ENCODE data around the gene CHRM1. TPM values are rescaled to one million over a fixed set of nuclear protein-coding genes. Genes with fewer than 3 reads are reported as not detected.

The CHRM1 gene
- polyA plus RNA-seq, 2 donors = 0.01 TPM; not detected in 1

DNA sequence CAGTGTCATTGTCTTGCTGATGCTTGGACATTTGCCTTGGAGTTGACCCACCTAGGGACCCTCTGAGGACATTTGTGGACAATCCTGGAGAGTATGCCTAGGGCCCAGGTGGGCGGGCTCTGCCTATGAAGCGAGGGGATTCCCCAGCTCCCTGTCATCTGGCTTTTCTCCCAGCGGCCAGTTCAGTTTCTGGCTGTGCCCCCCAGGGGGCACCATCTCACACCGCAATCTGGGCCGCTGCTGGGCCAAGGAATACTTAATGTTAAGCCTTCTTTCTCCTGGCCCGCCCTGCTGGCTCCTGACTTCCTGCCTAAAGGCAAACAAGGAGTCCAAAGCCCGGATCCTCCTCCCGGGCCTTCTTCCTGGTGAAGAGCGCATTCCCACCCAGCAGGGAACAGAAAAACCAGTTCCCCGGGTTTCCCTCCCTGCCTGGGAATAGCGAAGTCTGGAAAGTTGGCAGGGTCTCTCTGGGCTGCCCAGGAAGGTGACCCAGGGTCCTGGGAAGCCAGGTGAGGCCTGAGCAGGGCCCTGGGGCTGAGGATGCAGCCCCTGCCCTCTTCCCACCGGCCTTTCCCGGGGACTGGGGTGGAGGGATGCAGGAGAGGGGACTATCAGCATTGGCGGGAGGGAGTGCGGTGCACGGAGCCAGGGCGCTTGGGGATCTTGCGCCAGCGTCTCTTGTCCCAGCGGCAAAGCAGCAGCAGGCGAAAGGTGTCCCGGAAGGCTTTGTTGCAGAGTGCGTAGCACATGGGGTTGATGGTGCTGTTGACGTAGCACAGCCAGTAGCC is 11.9 kb downstream of the CHRM1 start:
- 39 to 49% methylated on average over 24 of the region's 24 CpGs for WGBS, 2 donors
- Histone ChIP-seq H3K9me3 (ENCODE audit: control insufficient read depth in 2 of 2, insufficient read depth in 1 of 2, low read depth in 1 of 2, low read length in 1 of 2) (no peaks in the 10 kb centered on the region), H3K4me3 (ENCODE audit: low read depth in 1 of 2, low read length in 2 of 2) (no peak overlapping the region), H3K27ac (ENCODE audit: low read depth in 2 of 2, low read length in 1 of 2) (peak overlapping the region in 1 of 2 donors; percentile 47), H3K27me3 (ENCODE audit: control insufficient read depth in 1 of 2, insufficient read depth in 2 of 2, low read length in 2 of 2) (no peaks in the 10 kb centered on the region), H3K36me3 (ENCODE audit: control insufficient read depth in 2 of 2, insufficient read depth in 2 of 2, low read length in 1 of 2) (no peaks in the 10 kb centered on the region), H3K4me1 (ENCODE audit: control insufficient read depth in 2 of 2, insufficient read depth in 2 of 2, low read length in 1 of 2) (peaks cover 0 to 7% of the 10 kb centered on the region in 2 donors)

DNA sequence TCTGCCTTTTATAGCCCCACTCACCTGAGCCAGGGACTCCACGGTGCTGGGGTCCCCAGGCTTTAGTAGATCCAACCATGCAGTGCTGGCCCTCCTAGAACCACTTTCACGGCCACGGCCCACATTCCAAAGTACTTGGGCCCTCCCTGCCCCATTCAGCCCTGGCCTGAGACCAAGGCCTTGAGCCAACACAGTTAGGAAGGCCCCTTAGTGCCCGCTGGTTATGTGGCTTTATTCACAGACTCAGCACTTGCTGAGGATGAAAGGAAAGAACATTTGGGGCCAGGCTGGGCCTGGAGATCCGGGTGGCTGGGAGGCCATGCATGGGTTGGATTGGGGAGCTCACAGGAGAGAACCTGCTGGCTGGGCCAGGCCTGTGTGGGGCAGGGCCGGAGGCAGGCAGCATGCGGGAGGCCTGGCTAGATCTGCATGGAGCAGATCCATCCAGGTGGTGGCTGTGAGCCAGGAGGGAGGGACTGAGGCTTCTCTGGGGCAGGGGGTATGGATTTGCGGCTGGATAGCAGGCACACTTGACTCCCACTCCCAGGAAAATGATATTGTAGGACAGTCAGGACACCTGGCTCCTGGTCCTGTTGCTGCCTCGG is 12.6 kb downstream of the CHRM1 start:
- no peaks in the 10 kb centered on the region for H3K36me3 ChIP-seq (ENCODE audit: control insufficient read depth in 2 of 2, insufficient read depth in 2 of 2, low read length in 1 of 2)
- WGBS, 2 donors = 39 to 44% methylated on average over 9 of the region's 9 CpGs
- H3K27ac ChIP-seq (ENCODE audit: low read depth in 2 of 2, low read length in 1 of 2) = no peak overlapping the region
- H3K9me3 ChIP-seq (ENCODE audit: control insufficient read depth in 2 of 2, insufficient read depth in 1 of 2, low read depth in 1 of 2, low read length in 1 of 2) = no peaks in the 10 kb centered on the region
- no peak overlapping the region for H3K4me3 ChIP-seq (ENCODE audit: low read depth in 1 of 2, low read length in 2 of 2)
- H3K27me3 ChIP-seq (ENCODE audit: control insufficient read depth in 1 of 2, insufficient read depth in 2 of 2, low read length in 2 of 2) = no peaks in the 10 kb centered on the region
- peaks cover 0 to 7% of the 10 kb centered on the region in 2 donors for H3K4me1 ChIP-seq (ENCODE audit: control insufficient read depth in 2 of 2, insufficient read depth in 2 of 2, low read length in 1 of 2)

DNA sequence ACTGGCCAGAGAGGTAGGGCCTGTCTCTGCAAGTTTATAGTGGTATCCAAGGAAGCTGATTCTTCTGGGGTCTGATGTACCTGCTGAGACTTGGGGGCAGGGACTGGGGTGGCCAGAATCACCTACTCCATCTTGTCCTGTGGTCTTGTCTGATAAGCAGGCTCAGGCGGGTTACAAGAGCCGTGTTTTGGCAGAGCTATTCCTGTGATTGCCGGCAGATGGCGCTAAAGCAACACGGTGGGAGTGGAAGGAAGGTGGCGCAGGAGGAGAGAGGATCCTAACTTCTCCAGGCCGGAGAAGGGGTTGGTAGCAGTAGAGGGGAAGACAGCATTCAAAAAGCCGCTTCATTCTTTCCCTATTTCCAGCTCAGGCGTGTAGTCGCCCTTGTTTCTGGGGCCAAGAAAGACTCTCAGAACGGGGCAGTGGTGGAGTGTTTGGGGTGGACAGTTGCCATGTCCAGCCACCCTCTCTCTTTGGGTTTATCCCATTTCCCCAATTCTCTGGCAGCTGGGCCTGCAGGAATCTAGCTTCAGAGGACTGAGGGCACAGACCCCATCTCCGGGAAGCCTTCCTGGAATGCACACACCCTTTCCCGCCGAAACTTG is 15.1 kb downstream of the CHRM1 start:
- Histone ChIP-seq H3K9me3 (ENCODE audit: control insufficient read depth in 2 of 2, insufficient read depth in 1 of 2, low read depth in 1 of 2, low read length in 1 of 2) (no peaks in the 10 kb centered on the region), H3K36me3 (ENCODE audit: control insufficient read depth in 2 of 2, insufficient read depth in 2 of 2, low read length in 1 of 2) (no peaks in the 10 kb centered on the region), H3K27ac (ENCODE audit: low read depth in 2 of 2, low read length in 1 of 2) (no peak overlapping the region), H3K4me1 (ENCODE audit: control insufficient read depth in 2 of 2, insufficient read depth in 2 of 2, low read length in 1 of 2) (peaks cover 0 to 7% of the 10 kb centered on the region in 2 donors), H3K4me3 (ENCODE audit: low read depth in 1 of 2, low read length in 2 of 2) (no peak overlapping the region), H3K27me3 (ENCODE audit: control insufficient read depth in 1 of 2, insufficient read depth in 2 of 2, low read length in 2 of 2) (no peaks in the 10 kb centered on the region)
- 18 to 19% methylated on average over 13 to 14 of the region's 14 CpGs for WGBS, 2 donors

DNA sequence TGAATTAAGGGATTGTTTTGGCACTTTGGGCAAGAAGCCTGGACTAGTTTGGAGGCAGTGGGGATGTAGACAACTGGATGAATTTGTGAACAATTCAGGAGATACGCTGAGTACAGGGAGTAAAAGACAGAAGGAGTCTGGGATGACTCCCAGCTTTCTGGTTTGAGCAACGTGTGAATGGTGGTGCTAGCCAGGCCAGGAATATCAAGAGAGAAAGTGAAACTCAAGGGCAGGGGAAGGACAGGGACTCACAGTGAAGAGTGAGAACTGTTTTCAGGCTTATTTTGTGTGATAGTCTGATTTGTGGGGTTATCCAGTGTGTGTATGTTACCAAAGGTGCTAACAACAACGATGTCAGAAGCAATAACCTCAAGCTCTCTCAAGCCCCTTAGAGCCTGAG is 15.9 kb downstream of the CHRM1 start:
- H3K27ac ChIP-seq (ENCODE audit: low read depth in 2 of 2, low read length in 1 of 2) = no peak overlapping the region
- no peaks in the 10 kb centered on the region for H3K27me3 ChIP-seq (ENCODE audit: control insufficient read depth in 1 of 2, insufficient read depth in 2 of 2, low read length in 2 of 2)
- H3K4me3 ChIP-seq (ENCODE audit: low read depth in 1 of 2, low read length in 2 of 2) = no peak overlapping the region
- H3K36me3 ChIP-seq (ENCODE audit: control insufficient read depth in 2 of 2, insufficient read depth in 2 of 2, low read length in 1 of 2) = no peaks in the 10 kb centered on the region
- peaks cover 0 to 7% of the 10 kb centered on the region in 2 donors for H3K4me1 ChIP-seq (ENCODE audit: control insufficient read depth in 2 of 2, insufficient read depth in 2 of 2, low read length in 1 of 2)
- H3K9me3 ChIP-seq (ENCODE audit: control insufficient read depth in 2 of 2, insufficient read depth in 1 of 2, low read depth in 1 of 2, low read length in 1 of 2) = no peaks in the 10 kb centered on the region
- 18 to 27% methylated on average over 3 of the region's 3 CpGs for WGBS, 2 donors

DNA sequence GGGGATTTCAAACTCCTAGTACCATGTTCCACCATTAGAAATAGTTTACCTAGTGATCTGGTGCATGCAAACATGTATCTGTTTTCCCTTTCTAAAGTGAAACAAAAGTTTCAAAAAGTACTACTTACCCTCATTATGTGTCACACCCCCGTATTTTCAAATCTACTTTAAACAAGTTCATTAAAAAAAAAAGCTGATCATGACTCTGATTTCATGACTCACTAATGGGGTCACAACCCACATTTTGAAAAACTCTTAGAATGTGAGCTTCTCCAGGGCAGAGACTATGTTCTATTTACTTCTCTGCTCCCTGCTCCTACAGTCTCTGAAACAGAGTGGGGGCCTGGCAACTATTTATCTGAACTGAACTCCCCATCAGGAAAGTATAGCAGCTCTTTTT is 18.2 kb downstream of the CHRM1 start:
- Histone ChIP-seq H3K27ac (ENCODE audit: low read depth in 2 of 2, low read length in 1 of 2) (no peak overlapping the region), H3K9me3 (ENCODE audit: control insufficient read depth in 2 of 2, insufficient read depth in 1 of 2, low read depth in 1 of 2, low read length in 1 of 2) (no peaks in the 10 kb centered on the region), H3K4me1 (ENCODE audit: control insufficient read depth in 2 of 2, insufficient read depth in 2 of 2, low read length in 1 of 2) (no peaks in the 10 kb centered on the region), H3K36me3 (ENCODE audit: control insufficient read depth in 2 of 2, insufficient read depth in 2 of 2, low read length in 1 of 2) (no peaks in the 10 kb centered on the region), H3K4me3 (ENCODE audit: low read depth in 1 of 2, low read length in 2 of 2) (no peak overlapping the region), H3K27me3 (ENCODE audit: control insufficient read depth in 1 of 2, insufficient read depth in 2 of 2, low read length in 2 of 2) (no peaks in the 10 kb centered on the region)
- 18 to 29% methylated on average over 1 of the region's 1 CpG for WGBS, 2 donors

DNA sequence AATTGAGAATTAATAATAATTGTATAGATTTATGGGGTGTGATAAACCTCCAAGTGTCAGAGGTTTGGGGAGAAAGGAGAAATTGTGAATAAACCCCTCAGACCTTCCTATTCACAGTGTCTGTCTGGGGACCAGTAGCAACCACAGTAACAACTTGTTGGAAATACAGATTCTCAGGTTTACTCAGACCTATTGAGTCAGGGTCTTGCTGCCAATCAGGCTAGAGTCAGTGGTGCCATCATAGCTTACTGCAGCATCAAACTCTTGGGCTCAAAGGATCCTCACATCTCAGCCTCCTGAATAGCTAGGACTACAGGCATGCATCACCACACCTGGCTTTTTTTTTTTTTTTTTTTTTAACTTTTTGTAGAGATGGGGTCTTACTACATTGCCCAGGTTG is 23.1 kb downstream of the CHRM1 start:
- Histone ChIP-seq H3K27me3 (ENCODE audit: control insufficient read depth in 1 of 2, insufficient read depth in 2 of 2, low read length in 2 of 2) (no peaks in the 10 kb centered on the region), H3K4me1 (ENCODE audit: control insufficient read depth in 2 of 2, insufficient read depth in 2 of 2, low read length in 1 of 2) (no peaks in the 10 kb centered on the region), H3K4me3 (ENCODE audit: low read depth in 1 of 2, low read length in 2 of 2) (no peak overlapping the region), H3K36me3 (ENCODE audit: control insufficient read depth in 2 of 2, insufficient read depth in 2 of 2, low read length in 1 of 2) (no peaks in the 10 kb centered on the region), H3K27ac (ENCODE audit: low read depth in 2 of 2, low read length in 1 of 2) (no peak overlapping the region), H3K9me3 (ENCODE audit: control insufficient read depth in 2 of 2, insufficient read depth in 1 of 2, low read depth in 1 of 2, low read length in 1 of 2) (no peaks in the 10 kb centered on the region)

DNA sequence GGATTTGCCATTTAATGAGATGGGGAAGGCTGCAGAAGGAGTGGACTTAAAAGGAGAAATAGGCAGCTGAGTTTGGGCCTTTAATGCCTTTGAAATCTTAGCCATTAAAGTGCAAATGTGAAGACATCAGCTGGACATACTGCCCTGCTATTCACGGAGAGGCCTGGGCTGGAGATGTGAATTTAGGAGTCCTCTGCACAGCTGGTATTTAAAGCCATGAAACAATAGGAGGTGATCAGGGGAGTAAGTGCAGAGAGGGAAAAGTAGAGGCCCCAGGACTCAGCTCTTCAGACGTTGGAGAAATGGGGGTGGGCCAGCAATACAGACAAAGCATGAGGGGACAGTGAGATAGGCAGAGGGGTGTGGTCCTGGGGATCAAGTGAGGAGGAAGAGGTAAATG is 23.9 kb downstream of the CHRM1 start:
- Histone ChIP-seq H3K9me3 (ENCODE audit: control insufficient read depth in 2 of 2, insufficient read depth in 1 of 2, low read depth in 1 of 2, low read length in 1 of 2) (no peaks in the 10 kb centered on the region), H3K36me3 (ENCODE audit: control insufficient read depth in 2 of 2, insufficient read depth in 2 of 2, low read length in 1 of 2) (no peaks in the 10 kb centered on the region), H3K27ac (ENCODE audit: low read depth in 2 of 2, low read length in 1 of 2) (no peak overlapping the region), H3K4me1 (ENCODE audit: control insufficient read depth in 2 of 2, insufficient read depth in 2 of 2, low read length in 1 of 2) (no peaks in the 10 kb centered on the region), H3K4me3 (ENCODE audit: low read depth in 1 of 2, low read length in 2 of 2) (no peak overlapping the region), H3K27me3 (ENCODE audit: control insufficient read depth in 1 of 2, insufficient read depth in 2 of 2, low read length in 2 of 2) (no peaks in the 10 kb centered on the region)
- 49 to 50% methylated on average over 2 of the region's 2 CpGs for WGBS, 2 donors

DNA sequence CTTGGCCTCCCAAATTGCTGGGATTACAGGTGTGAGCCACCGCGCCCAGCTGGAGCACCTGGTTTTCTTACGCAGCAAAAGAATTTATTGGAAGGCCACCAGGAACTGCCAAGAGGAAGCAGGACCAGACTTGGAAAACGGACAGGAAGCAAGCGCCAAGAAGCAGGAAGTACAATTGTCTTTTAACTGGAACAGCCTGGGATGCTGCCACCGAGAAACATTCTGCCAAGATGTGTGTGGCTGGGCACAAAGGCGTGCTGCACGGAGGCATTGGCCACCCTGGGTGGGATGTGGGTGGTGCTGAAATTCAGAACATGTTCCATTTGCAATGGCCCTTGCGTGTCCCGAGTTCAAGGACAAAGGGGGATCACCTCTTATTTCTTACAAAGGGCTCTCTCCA is 25.1 kb downstream of the CHRM1 start:
- 38 to 55% methylated on average over 10 of the region's 10 CpGs for WGBS, 2 donors

DNA sequence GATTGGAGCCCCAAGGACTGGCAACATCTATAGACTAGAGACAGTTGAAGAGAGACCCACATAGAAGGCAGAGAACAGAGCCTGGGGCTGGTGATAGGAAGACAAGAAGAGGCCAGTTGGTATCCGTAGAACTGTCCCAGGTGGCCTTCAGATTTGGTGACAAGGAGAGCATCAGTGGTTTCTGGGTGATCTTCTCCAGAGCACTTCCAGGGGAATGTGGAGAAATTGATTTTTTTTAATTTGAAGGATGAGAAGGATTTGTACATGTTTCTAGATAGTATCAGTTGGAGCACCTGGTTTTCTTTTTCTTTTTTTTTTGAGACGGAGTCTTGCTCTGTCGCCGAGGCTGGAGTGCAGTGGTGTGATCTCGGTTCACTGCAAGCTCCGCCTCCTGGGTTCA is 25.7 kb downstream of the CHRM1 start:
- Histone ChIP-seq H3K27ac (ENCODE audit: low read depth in 2 of 2, low read length in 1 of 2) (no peak overlapping the region), H3K36me3 (ENCODE audit: control insufficient read depth in 2 of 2, insufficient read depth in 2 of 2, low read length in 1 of 2) (no peaks in the 10 kb centered on the region), H3K4me1 (ENCODE audit: control insufficient read depth in 2 of 2, insufficient read depth in 2 of 2, low read length in 1 of 2) (no peaks in the 10 kb centered on the region), H3K9me3 (ENCODE audit: control insufficient read depth in 2 of 2, insufficient read depth in 1 of 2, low read depth in 1 of 2, low read length in 1 of 2) (no peaks in the 10 kb centered on the region), H3K27me3 (ENCODE audit: control insufficient read depth in 1 of 2, insufficient read depth in 2 of 2, low read length in 2 of 2) (no peaks in the 10 kb centered on the region), H3K4me3 (ENCODE audit: low read depth in 1 of 2, low read length in 2 of 2) (no peak overlapping the region)
- WGBS, 2 donors = 70 to 76% methylated on average over 6 of the region's 6 CpGs

More for the DNA sequence above, 25.1 kb downstream of the CHRM1 start:
- no peaks in the 10 kb centered on the region for H3K4me1 ChIP-seq (ENCODE audit: control insufficient read depth in 2 of 2, insufficient read depth in 2 of 2, low read length in 1 of 2)
- H3K4me3 ChIP-seq (ENCODE audit: low read depth in 1 of 2, low read length in 2 of 2) = no peak overlapping the region
- H3K27ac ChIP-seq (ENCODE audit: low read depth in 2 of 2, low read length in 1 of 2) = no peak overlapping the region
- H3K9me3 ChIP-seq (ENCODE audit: control insufficient read depth in 2 of 2, insufficient read depth in 1 of 2, low read depth in 1 of 2, low read length in 1 of 2) = no peaks in the 10 kb centered on the region
- no peaks in the 10 kb centered on the region for H3K27me3 ChIP-seq (ENCODE audit: control insufficient read depth in 1 of 2, insufficient read depth in 2 of 2, low read length in 2 of 2)
- no peaks in the 10 kb centered on the region for H3K36me3 ChIP-seq (ENCODE audit: control insufficient read depth in 2 of 2, insufficient read depth in 2 of 2, low read length in 1 of 2)
